Body of pancreas (tissue), 4 donors: ENCODE measurements around the gene TRPV3. TPM values are rescaled to one million over a fixed set of nuclear protein-coding genes. Genes with fewer than 3 reads are reported as not detected.
A peak's percentile ranks its signal among the peaks of the same experiment; 100 is the strongest.
"Not testable (repeated sequence)": the region's sequence is repeated elsewhere in the genome, so short reads cannot be mapped to it uniquely, and the experiment has no call there.

ENCODE experiments used
- ATAC-seq: fragments of 150-250 bp; one replicate; pipeline ENCODE4 v1.9.1; 2016
- DNase-seq, 4 donors: peaks; one replicate each; pipeline ENCODE4 v3.0.0-alpha.2; 2019
- H3K27ac ChIP-seq, 4 donors: fragments of 200-600 bp; sonication (generic); 1 replicate in 3 of 4; 2 replicates in 1 of 4; pipeline versions ENCODE4 v1.5.1 to v1.6.1; 2016 to 2019; ENCODE audit warnings: mild to moderate bottlenecking in 1 of 4, mixed read lengths in 1 of 4, moderate library complexity in 1 of 4
- H3K27me3 ChIP-seq, 2 donors: fragments of 200-600 bp; sonication (generic); one replicate each; pipeline ENCODE4 v1.6.0; 2016; ENCODE audit warnings: mild to moderate bottlenecking in 1 of 2
- H3K36me3 ChIP-seq, 2 donors: fragments of 200-600 bp; sonication (generic); replicated peaks in 1 of 2; 2 replicates each; pipeline ENCODE4 v1.5.1; 2016; ENCODE audit warnings: low read depth in 2 of 2; ENCODE audit not compliant: insufficient read depth in 1 of 2
- H3K4me1 ChIP-seq: fragments of 200-600 bp; sonication (generic); one replicate; pipeline ENCODE4 v1.6.0; 2016
- H3K4me3 ChIP-seq, 2 donors: fragments of 200-600 bp; sonication (generic); 1 replicate in 1 of 2; 2 replicates in 1 of 2; pipeline ENCODE4 v1.5.1; 2016 to 2019
- H3K9me3 ChIP-seq, 3 donors: fragments of 200-600 bp; sonication (generic); 1 replicate in 2 of 3; 2 replicates in 1 of 3; pipeline ENCODE4 v1.5.1; 2016
- POLR2A ChIP-seq, 3 donors: fragments of 450-650 bp; IDR thresholded peaks; one replicate each; pipeline ENCODE4 v1.6.1; 2016; ENCODE audit warnings: antibody characterized with exemption in 3 of 3, mild to moderate bottlenecking in 2 of 3
- WGBS, 2 donors: methylation state at CpG; one replicate each; pipeline ENCODE4 v1.1.5; 2017; 5-methylcytosine and 5-hydroxymethylcytosine counted together
- intact Hi-C: fragments of 100-400 bp; cut with DNase I; formaldehyde crosslinking; loops from one replicate; pipeline ENCODE4 v1.15.1; 2023
- total RNA-seq, 2 donors: library from RNA; depleted of rRNA; stranded (reverse); fragments of >200 nt; gene quantifications; one replicate each; pipeline ENCODE4 v1.1.0, GENCODE V29; 2016
- TF ChIP-seq, protein P1 (sequence below), 7 experiments: fragments of 450-650 bp in 4 of 7; fragments of 200-600 bp in 3 of 7; sonication (generic) in 3 of 7; IDR thresholded peaks; one replicate each; pipeline ENCODE4 v1.5.1; 2016 to 2019; ENCODE audit warnings: antibody characterized with exemption in 7 of 7

The TRPV3 gene
- total RNA-seq, 2 donors from 2014 or later, result 0.33 TPM; not detected in 1

- ATAC-seq (no peak), DNase-seq (no peak)
- H3K27me3 ChIP-seq, result no peaks in the 10 kb centered on the region
- no peak overlapping the region for H3K4me3 ChIP-seq
- H3K4me1 ChIP-seq, result no peaks in the 10 kb centered on the region
- TF ChIP-seq POLR2A (IDR thresholded peaks at IDR 0.05), result no peak
- TF ChIP-seq, protein P1, sequence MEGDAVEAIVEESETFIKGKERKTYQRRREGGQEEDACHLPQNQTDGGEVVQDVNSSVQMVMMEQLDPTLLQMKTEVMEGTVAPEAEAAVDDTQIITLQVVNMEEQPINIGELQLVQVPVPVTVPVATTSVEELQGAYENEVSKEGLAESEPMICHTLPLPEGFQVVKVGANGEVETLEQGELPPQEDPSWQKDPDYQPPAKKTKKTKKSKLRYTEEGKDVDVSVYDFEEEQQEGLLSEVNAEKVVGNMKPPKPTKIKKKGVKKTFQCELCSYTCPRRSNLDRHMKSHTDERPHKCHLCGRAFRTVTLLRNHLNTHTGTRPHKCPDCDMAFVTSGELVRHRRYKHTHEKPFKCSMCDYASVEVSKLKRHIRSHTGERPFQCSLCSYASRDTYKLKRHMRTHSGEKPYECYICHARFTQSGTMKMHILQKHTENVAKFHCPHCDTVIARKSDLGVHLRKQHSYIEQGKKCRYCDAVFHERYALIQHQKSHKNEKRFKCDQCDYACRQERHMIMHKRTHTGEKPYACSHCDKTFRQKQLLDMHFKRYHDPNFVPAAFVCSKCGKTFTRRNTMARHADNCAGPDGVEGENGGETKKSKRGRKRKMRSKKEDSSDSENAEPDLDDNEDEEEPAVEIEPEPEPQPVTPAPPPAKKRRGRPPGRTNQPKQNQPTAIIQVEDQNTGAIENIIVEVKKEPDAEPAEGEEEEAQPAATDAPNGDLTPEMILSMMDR (IDR thresholded peaks at IDR 0.05), result no peak
- intact Hi-C loops, result no loop called here
- no peaks in the 10 kb centered on the region for H3K9me3 ChIP-seq
- 80 to 83% methylated on average over 12 of the region's 12 CpGs for WGBS, 2 donors
- H3K27ac ChIP-seq, result no peak overlapping the region
- no peaks in the 10 kb centered on the region for H3K36me3 ChIP-seq
Observed at GRCh38 chr17:3526491-3526890, 31.1 kb downstream of the TRPV3 start.

DNA sequence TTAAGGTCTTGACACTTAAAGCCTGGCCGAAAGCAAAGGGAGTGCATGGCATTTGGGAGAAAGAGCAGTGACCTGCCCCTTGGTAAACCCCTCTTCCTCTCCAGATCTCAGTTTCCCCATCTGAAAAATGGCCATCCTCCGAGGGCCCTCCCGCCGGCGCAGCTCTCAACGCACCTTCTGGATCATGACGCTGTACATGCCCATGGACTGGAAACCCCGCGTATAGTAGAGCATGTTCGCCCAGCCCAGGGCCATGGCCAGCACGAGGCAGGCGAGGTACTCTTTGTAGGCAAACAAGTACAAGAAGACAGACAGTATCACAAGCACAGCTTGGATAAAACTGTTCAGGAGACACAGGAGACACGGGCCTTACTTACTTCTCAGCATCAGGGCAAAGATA is 33.6 kb downstream of the TRPV3 start:
- ATAC-seq, result no peak
- no peaks in the 10 kb centered on the region for H3K4me1 ChIP-seq
- DNase-seq, result no peak
- H3K27me3 ChIP-seq, result no peaks in the 10 kb centered on the region
- no peaks in the 10 kb centered on the region for H3K9me3 ChIP-seq
- intact Hi-C loops, result no loop called here
- H3K36me3 ChIP-seq, result no peaks in the 10 kb centered on the region
- 90 to 93% methylated on average over 11 to 13 of the region's 13 CpGs for WGBS, 2 donors
- TF ChIP-seq, protein P1 (IDR thresholded peaks at IDR 0.05), result no peak
- TF ChIP-seq POLR2A (IDR thresholded peaks at IDR 0.05), result no peak
- no peak overlapping the region for H3K4me3 ChIP-seq
- H3K27ac ChIP-seq, result no peak overlapping the region

- DNase-seq, H3K9me3 ChIP-seq, H3K27me3 ChIP-seq, H3K4me3 ChIP-seq, H3K36me3 ChIP-seq, H3K27ac ChIP-seq, H3K4me1 ChIP-seq, ATAC-seq, intact Hi-C loops: not testable (repeated sequence)
- 75 to 84% methylated on average over 4 of the region's 4 CpGs for WGBS, 2 donors
Observed at GRCh38 chr17:3519472-3519871, 38.1 kb downstream of the TRPV3 start.

DNA sequence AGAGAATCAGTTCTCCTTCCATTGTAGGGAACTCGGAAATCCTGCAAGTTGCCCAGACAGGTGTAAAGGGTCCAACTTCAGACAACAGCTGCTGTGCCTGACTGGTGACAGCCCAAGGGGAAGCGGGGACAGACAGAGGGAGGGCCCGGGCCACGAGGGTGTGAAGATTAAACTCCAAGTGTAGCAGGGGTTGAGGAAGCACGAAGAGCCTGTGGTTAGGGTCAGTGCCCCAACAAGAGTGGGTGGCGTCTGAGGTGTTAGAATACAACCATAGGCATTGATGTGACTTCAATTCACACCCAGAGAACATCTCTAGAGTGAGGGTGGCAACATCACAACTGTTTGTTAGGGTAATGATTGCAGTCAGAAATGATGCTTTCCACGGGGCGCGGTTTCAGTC is 42.7 kb downstream of the TRPV3 start:
- H3K4me3 ChIP-seq, result no peak overlapping the region
- ATAC-seq (no peak), DNase-seq (no peak)
- peaks cover 26% of the 10 kb centered on the region for H3K4me1 ChIP-seq
- no peak overlapping the region for H3K27ac ChIP-seq
- intact Hi-C loops, result no loop called here
- TF ChIP-seq, protein P1 (IDR thresholded peaks at IDR 0.05), result no peak
- no peak for TF ChIP-seq POLR2A (IDR thresholded peaks at IDR 0.05)
- H3K9me3 ChIP-seq, result no peaks in the 10 kb centered on the region
- WGBS, 2 donors, result 63 to 79% methylated on average over 9 of the region's 9 CpGs
- no peaks in the 10 kb centered on the region for H3K36me3 ChIP-seq
- H3K27me3 ChIP-seq, result no peaks in the 10 kb centered on the region

DNA sequence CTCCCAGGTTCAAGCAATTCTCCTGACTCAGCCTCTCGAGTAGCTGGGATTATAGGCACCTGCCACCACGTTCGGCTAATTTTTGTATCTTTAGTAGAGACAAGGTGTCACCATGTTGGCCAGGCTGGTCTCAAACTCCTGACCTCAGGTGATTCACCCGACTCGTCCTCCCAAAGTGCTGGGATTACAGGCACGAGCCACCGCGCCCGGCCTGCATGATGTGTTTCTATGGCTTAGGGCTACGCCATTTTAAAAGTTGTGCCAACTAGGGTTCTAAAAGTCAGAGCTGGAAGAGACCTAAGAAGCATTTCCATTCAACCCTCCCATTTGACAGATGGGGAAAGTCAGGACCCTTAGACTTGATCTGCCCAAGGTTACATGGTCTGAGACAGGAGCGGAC is 43.4 kb downstream of the TRPV3 start:
- ATAC-seq, result not testable (repeated sequence)

DNA sequence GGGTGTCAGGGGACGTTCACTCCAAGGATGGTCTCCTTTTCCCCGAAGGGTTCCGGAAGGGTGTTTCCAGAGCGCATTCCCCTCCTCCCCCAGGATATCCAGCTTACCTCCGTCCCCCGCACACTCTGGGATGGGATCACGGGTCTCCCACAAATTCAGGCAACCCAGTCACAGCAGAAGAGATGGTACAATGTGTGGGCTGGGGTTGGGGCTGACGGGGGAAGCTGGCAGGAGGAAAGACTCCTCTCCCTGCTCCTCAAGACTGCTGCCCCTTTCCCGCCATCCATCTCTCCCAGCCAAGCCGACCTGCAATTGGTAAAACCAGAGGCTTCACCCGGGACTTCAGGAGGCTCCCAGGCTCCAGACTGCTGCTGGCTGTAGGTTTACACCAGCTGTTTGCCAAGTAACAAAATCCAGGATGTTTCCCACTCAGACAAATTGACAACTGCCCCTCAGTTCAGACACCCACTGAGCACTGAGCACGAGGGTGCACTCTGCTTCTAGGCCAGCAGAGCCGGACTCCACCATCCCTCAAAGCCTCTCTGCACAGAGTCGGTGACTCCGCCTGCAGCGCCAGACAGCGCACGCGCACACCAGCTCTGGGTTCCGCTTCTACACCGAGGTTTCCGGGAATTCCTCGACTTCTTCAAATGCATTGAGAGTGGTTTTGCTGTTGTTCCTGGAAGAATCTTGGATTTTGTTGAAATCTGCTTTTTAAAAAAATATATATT is 44.1 kb downstream of the TRPV3 start:
- Histone ChIP-seq H3K9me3 (no peaks in the 10 kb centered on the region), H3K27me3 (no peaks in the 10 kb centered on the region), H3K4me3 (no peak overlapping the region), H3K27ac (peak overlapping the region; percentile 37 to 94 (median 88)), H3K4me1 (peaks cover 26% of the 10 kb centered on the region), H3K36me3 (no peaks in the 10 kb centered on the region)
- TF ChIP-seq POLR2A (IDR thresholded peaks at IDR 0.05), result no peak
- TF ChIP-seq, protein P1 (IDR thresholded peaks at IDR 0.05), result no peak
- ATAC-seq, result no peak
- intact Hi-C loops, result no loop called here
- WGBS, 2 donors, result 81 to 85% methylated on average over 23 of the region's 23 CpGs
- no peak for DNase-seq

More for the DNA sequence above, 43.4 kb downstream of the TRPV3 start:
- intact Hi-C loops, H3K4me3 ChIP-seq, H3K9me3 ChIP-seq, DNase-seq, H3K27me3 ChIP-seq, H3K36me3 ChIP-seq: not testable (repeated sequence)
- Histone ChIP-seq H3K27ac (peak overlapping the region in 1 of 4 donors; percentile 84), H3K4me1 (peaks cover 26% of the 10 kb centered on the region)
- WGBS, 2 donors, result 85 to 93% methylated on average over 11 of the region's 11 CpGs
